IMR-90 (cell line): Measurements from ENCODE around the gene SGCA. TPM values are rescaled to one million over a fixed set of nuclear protein-coding genes. Genes with fewer than 3 reads are reported as not detected.

ENCODE experiments used
- ELK1 ChIP-seq: fragments of 150-350 bp; IDR thresholded peaks from 2 replicates; pipeline ENCODE4 v1.6.1; 2016; ENCODE audit warnings: low read depth, mild to moderate bottlenecking, low read length, moderate library complexity, borderline replicate concordance
- NFE2L2 ChIP-seq: fragments of 150-350 bp; IDR thresholded peaks from 2 replicates; pipeline ENCODE4 v1.6.1; 2016; ENCODE audit warnings: low read depth, mild to moderate bottlenecking, low read length
- polyA plus RNA-seq, 3 experiments: library from polyadenylated mRNA; depleted of rRNA; stranded (reverse); fragments of >200 nt; gene quantifications; 2 replicates each; pipeline ENCODE4 v1.2.3, GENCODE V29; 2012; ENCODE audit warnings: low replicate concordance in 1 of 3
- total RNA-seq: library from RNA; depleted of rRNA; stranded (reverse); fragments of >200 nt; gene quantifications from 2 replicates; pipeline ENCODE4 v1.2.3, GENCODE V29; 2012

Gene SGCA
- total and polyA plus RNA-seq, 2 of the 4 experiments (the other 2 are of a cell fraction), result 0.19 TPM; not detected in 1

GRCh38 chr17:50200457-50201275 lies 34.9 kb downstream of the SGCA start (continued):
- TF ChIP-seq ELK1 (no peak), NFE2L2 (no peak)
